ENCODE results near the gene IKZF1. TPM values are rescaled to one million over a fixed set of nuclear protein-coding genes. Genes with fewer than 3 reads are reported as not detected.

IKZF1 gene
- total and polyA plus RNA-seq, 2 of the 13 experiments (the other 11 are each of a cell fraction or from before 2014, with no cell fraction given) = not detected

DNA sequence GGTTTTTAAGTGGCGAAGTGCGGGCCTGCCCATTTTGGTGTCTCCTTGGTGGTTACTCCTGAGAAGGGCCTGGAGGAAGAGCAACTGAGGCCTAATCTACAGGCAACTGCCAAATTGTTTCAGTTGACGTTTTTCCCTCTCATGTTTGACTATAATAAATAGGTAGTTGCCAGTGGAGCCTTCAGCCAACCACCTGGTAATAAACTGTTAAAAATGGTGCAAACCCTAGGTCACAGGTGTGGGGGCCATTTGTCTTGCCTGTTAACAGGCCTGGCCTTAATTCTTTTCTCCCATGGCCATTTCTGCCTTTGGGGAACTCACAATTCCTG is 3.7 kb downstream of the IKZF1 start:
- no peaks in the 10 kb centered on the region for H3K36me3 ChIP-seq (replicated peaks in 1 of 2; ENCODE audit: control insufficient read depth in 1 of 2, insufficient read depth in 2 of 2, low read length in 2 of 2)
- ATAC-seq (no peak), DNase-seq (ENCODE audit: low spot score) (no peak), FAIRE-seq (no peak)
- WGBS (ENCODE audit: low lambda C conversion rate) = 3% methylated on average over 3 of the region's 3 CpGs
- intact Hi-C loops (cut with micrococcal nuclease; ENCODE audit: unreplicated experiment) = no loop called here
- no peaks in the 10 kb centered on the region for H3K79me2 ChIP-seq (ENCODE audit: insufficient read depth, low read length)
- no peaks in the 10 kb centered on the region for H3K9me3 ChIP-seq (ENCODE audit: low read length)
- H3K9ac ChIP-seq (ENCODE audit: insufficient read depth, low read depth, low read length) = no peak overlapping the region
- no peak overlapping the region for H3K27ac ChIP-seq (ENCODE audit: extremely low read length, insufficient read depth, low read length)
- no TSS peak for BruUV-seq (replicated peaks)
- no peak overlapping the region for H3K4me2 ChIP-seq (ENCODE audit: low read depth, low read length)
- no peaks in the 10 kb centered on the region for H4K20me1 ChIP-seq (ENCODE audit: insufficient read depth, low read length)
- no peaks in the 10 kb centered on the region for H3K4me1 ChIP-seq (ENCODE audit: insufficient read depth, low read length)
- H3K27me3 ChIP-seq (ENCODE audit: control insufficient read depth in 1 of 2, insufficient read depth in 2 of 2, low read length in 2 of 2) = peaks cover 4 to 60% of the 10 kb centered on the region in 2 experiments; a peak in 4 of 5 replicates
- no peak overlapping the region for H2AFZ ChIP-seq (ENCODE audit: low read length)
- CTCF ChIA-PET (ENCODE audit: low intra/inter-chr PET ratio, low total read pairs) = no interaction called here
- POLR2A ChIA-PET = no interaction called here
- TF ChIP-seq, protein P1, sequence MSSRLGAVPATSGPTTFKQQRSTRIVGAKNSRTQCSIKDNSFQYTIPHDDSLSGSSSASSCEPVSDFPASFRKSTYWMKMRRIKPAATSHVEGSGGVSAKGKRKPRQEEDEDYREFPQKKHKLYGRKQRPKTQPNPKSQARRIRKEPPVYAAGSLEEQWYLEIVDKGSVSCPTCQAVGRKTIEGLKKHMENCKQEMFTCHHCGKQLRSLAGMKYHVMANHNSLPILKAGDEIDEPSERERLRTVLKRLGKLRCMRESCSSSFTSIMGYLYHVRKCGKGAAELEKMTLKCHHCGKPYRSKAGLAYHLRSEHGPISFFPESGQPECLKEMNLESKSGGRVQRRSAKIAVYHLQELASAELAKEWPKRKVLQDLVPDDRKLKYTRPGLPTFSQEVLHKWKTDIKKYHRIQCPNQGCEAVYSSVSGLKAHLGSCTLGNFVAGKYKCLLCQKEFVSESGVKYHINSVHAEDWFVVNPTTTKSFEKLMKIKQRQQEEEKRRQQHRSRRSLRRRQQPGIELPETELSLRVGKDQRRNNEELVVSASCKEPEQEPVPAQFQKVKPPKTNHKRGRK (CRISPR knock-in tag; IDR thresholded peaks at IDR 0.05) = no peak
- TF ChIP-seq CEBPG (CRISPR knock-in tag; IDR thresholded peaks at IDR 0.05) (no peak), ZNF816 (CRISPR knock-in tag; IDR thresholded peaks at IDR 0.05; ENCODE audit: borderline replicate concordance) (no peak), PAWR (CRISPR knock-in tag; IDR thresholded peaks at IDR 0.05; ENCODE audit: borderline replicate concordance) (no peak), CREB1 (IDR thresholded peaks at IDR 0.05) (no peak), CREB1 (CRISPR knock-in tag; IDR thresholded peaks at IDR 0.05) (no peak), ZSCAN22 (CRISPR knock-in tag; IDR thresholded peaks at IDR 0.05) (no peak), DMAP1 (CRISPR knock-in tag; IDR thresholded peaks at IDR 0.05) (no peak), SP5 (CRISPR knock-in tag; IDR thresholded peaks at IDR 0.05; ENCODE audit: borderline replicate concordance, low read depth) (no peak), CEBPB (IDR thresholded peaks at IDR 0.05; ENCODE audit: borderline replicate concordance, low read depth, low read length) (no peak), HNRNPLL (IDR thresholded peaks at IDR 0.05; ENCODE audit: low read depth, low read length, poor library complexity, severe bottlenecking) (no peak), POLR2G (IDR thresholded peaks at IDR 0.05; ENCODE audit: low read depth, low read length) (no peak)
- TF ChIP-seq, protein P2, sequence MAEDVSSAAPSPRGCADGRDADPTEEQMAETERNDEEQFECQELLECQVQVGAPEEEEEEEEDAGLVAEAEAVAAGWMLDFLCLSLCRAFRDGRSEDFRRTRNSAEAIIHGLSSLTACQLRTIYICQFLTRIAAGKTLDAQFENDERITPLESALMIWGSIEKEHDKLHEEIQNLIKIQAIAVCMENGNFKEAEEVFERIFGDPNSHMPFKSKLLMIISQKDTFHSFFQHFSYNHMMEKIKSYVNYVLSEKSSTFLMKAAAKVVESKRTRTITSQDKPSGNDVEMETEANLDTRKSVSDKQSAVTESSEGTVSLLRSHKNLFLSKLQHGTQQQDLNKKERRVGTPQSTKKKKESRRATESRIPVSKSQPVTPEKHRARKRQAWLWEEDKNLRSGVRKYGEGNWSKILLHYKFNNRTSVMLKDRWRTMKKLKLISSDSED (CRISPR knock-in tag; IDR thresholded peaks at IDR 0.05) = no peak
- TF ChIP-seq, protein P3, sequence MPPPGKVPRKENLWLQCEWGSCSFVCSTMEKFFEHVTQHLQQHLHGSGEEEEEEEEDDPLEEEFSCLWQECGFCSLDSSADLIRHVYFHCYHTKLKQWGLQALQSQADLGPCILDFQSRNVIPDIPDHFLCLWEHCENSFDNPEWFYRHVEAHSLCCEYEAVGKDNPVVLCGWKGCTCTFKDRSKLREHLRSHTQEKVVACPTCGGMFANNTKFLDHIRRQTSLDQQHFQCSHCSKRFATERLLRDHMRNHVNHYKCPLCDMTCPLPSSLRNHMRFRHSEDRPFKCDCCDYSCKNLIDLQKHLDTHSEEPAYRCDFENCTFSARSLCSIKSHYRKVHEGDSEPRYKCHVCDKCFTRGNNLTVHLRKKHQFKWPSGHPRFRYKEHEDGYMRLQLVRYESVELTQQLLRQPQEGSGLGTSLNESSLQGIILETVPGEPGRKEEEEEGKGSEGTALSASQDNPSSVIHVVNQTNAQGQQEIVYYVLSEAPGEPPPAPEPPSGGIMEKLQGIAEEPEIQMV (CRISPR knock-in tag; IDR thresholded peaks at IDR 0.05; ENCODE audit: low read depth) = no peak
- TF ChIP-seq, protein P4, sequence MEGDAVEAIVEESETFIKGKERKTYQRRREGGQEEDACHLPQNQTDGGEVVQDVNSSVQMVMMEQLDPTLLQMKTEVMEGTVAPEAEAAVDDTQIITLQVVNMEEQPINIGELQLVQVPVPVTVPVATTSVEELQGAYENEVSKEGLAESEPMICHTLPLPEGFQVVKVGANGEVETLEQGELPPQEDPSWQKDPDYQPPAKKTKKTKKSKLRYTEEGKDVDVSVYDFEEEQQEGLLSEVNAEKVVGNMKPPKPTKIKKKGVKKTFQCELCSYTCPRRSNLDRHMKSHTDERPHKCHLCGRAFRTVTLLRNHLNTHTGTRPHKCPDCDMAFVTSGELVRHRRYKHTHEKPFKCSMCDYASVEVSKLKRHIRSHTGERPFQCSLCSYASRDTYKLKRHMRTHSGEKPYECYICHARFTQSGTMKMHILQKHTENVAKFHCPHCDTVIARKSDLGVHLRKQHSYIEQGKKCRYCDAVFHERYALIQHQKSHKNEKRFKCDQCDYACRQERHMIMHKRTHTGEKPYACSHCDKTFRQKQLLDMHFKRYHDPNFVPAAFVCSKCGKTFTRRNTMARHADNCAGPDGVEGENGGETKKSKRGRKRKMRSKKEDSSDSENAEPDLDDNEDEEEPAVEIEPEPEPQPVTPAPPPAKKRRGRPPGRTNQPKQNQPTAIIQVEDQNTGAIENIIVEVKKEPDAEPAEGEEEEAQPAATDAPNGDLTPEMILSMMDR (CRISPR knock-in tag; IDR thresholded peaks at IDR 0.05) = no peak
- TF ChIP-seq, protein P5, sequence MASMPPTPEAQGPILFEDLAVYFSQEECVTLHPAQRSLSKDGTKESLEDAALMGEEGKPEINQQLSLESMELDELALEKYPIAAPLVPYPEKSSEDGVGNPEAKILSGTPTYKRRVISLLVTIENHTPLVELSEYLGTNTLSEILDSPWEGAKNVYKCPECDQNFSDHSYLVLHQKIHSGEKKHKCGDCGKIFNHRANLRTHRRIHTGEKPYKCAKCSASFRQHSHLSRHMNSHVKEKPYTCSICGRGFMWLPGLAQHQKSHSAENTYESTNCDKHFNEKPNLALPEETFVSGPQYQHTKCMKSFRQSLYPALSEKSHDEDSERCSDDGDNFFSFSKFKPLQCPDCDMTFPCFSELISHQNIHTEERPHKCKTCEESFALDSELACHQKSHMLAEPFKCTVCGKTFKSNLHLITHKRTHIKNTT (CRISPR knock-in tag; IDR thresholded peaks at IDR 0.05) = no peak
- in situ Hi-C loops (cut with HindIII; ENCODE audit: extremely low pct_ligation_motif_present, low pct_unique_long_range_greater_than_20kb) = no loop called here
- no peak overlapping the region for H3K4me3 ChIP-seq (replicated peaks in 1 of 3; ENCODE audit: insufficient read depth in 1 of 3, low read depth in 2 of 3, low read length in 3 of 3)
